ENCODE data around the gene PRKD2. TPM values are rescaled to one million over a fixed set of nuclear protein-coding genes. Genes with fewer than 3 reads are reported as not detected.

The PRKD2 gene
- total and polyA plus RNA-seq, 10 donors: 63.4 to 132 (median 110) TPM

Small RNA genes within 50 kb of the gene (microRNA-seq; reads per million reads assigned to microRNA genes)
- gene MIR320E: 3.1 to 4.7 (median 3.2) reads per million in 3 donors

Small RNA genes within 50 kb of the gene (small RNA-seq; reads per million reads assigned to genes)
- gene MIR320E (0 reads per million in 4 donors), gene RF00019 (0 reads per million in 4 donors), gene RN7SL364P (0 to 0.08 (median 0.03) reads per million in 4 donors)

Other genes with a start within 250 kb of the PRKD2 start
- 1 to 10 TPM in 4 of 7 donors, under 1 TPM in 3; 0.20 to 2.7 (median 1.7) TPM for gene PNMA8A, start 245.6 kb downstream of the PRKD2 start, total RNA-seq
- gene PNMA8A, start 245.6 kb downstream of the PRKD2 start, polyA plus RNA-seq: 1 to 10 TPM in 1 of 3 donors, under 1 TPM in 2; 0.13 to 1.8 (median 0.19) TPM
- gene PNMA8B, start 221.2 kb downstream of the PRKD2 start, total RNA-seq: 1 to 10 TPM; 2.1 to 5.7 (median 3.0) TPM
- 1 to 10 TPM in 2 of 3 donors, under 1 TPM in 1; 0.57 to 1.2 (median 1.2) TPM for gene PNMA8B, start 221.2 kb downstream of the PRKD2 start, polyA plus RNA-seq
- 100 to 1,000 TPM; 121 to 197 (median 143) TPM for gene CALM3, start 115.8 kb downstream of the PRKD2 start, total RNA-seq
- 100 to 1,000 TPM in 2 of 3 donors, 10 to 100 TPM in 1; 78.1 to 167 (median 111) TPM for gene CALM3, start 115.8 kb downstream of the PRKD2 start, polyA plus RNA-seq
- 10 to 100 TPM in 3 of 7 donors, 1 to 10 TPM in 4; 5.4 to 18.6 (median 8.6) TPM for gene PTGIR, start 92.0 kb downstream of the PRKD2 start, total RNA-seq
- 1 to 10 TPM; 5.7 to 9.1 (median 5.9) TPM for gene PTGIR, start 92.0 kb downstream of the PRKD2 start, polyA plus RNA-seq
- not detected for gene GNG8, start 80.9 kb downstream of the PRKD2 start, total RNA-seq
- not detected for gene GNG8, start 80.9 kb downstream of the PRKD2 start, polyA plus RNA-seq
- gene DACT3, start 55.9 kb downstream of the PRKD2 start, total RNA-seq: 10 to 100 TPM in 1 of 7 donors, 1 to 10 TPM in 6; 4.9 to 10.4 (median 6.1) TPM
- gene DACT3, start 55.9 kb downstream of the PRKD2 start, polyA plus RNA-seq: 1 to 10 TPM; 1.6 to 4.1 (median 3.2) TPM
- 10 to 100 TPM; 15.4 to 24.8 (median 19.3) TPM for gene FKRP, start 28.9 kb upstream of the PRKD2 start, total RNA-seq
- 10 to 100 TPM in 1 of 3 donors, 1 to 10 TPM in 2; 5.3 to 13.0 (median 9.8) TPM for gene FKRP, start 28.9 kb upstream of the PRKD2 start, polyA plus RNA-seq
- gene STRN4, start 29.3 kb upstream of the PRKD2 start, total RNA-seq: 100 to 1,000 TPM in 5 of 7 donors, 10 to 100 TPM in 2; 90.1 to 143 (median 107) TPM
- gene STRN4, start 29.3 kb upstream of the PRKD2 start, polyA plus RNA-seq: 10 to 100 TPM; 28.2 to 70.7 (median 30.0) TPM
- gene SLC1A5, start 71.5 kb upstream of the PRKD2 start, total RNA-seq: 10 to 100 TPM; 45.1 to 62.8 (median 49.8) TPM
- 10 to 100 TPM; 13.2 to 29.5 (median 23.0) TPM for gene SLC1A5, start 71.5 kb upstream of the PRKD2 start, polyA plus RNA-seq
- gene AP2S1, start 133.7 kb upstream of the PRKD2 start, total RNA-seq: 100 to 1,000 TPM in 4 of 7 donors, 10 to 100 TPM in 3; 58.0 to 144 (median 116) TPM
- gene AP2S1, start 133.7 kb upstream of the PRKD2 start, polyA plus RNA-seq: 100 to 1,000 TPM in 2 of 3 donors, 10 to 100 TPM in 1; 69.3 to 145 (median 104) TPM
- 10 to 100 TPM; 26.0 to 49.4 (median 42.9) TPM for gene ARHGAP35, start 143.9 kb upstream of the PRKD2 start, total RNA-seq
- gene ARHGAP35, start 143.9 kb upstream of the PRKD2 start, polyA plus RNA-seq: 10 to 100 TPM in 1 of 3 donors, 1 to 10 TPM in 2; 2.3 to 10.8 (median 3.0) TPM

Measured in spleen (tissue), 11 donors.